ENCODE results near the gene BRICD5. TPM values are rescaled to one million over a fixed set of nuclear protein-coding genes. Genes with fewer than 3 reads are reported as not detected.
A peak's percentile ranks its signal among the peaks of the same experiment; 100 is the strongest.
"Not testable (repeated sequence)": the region's sequence is repeated elsewhere in the genome, so short reads cannot be mapped to it uniquely, and the experiment has no call there.

BRICD5 gene
- 12.2 TPM for polyA plus RNA-seq (2013, experiment 1 of 2)
- 11.9 TPM for polyA plus RNA-seq (2013, experiment 2 of 2)

DNA sequence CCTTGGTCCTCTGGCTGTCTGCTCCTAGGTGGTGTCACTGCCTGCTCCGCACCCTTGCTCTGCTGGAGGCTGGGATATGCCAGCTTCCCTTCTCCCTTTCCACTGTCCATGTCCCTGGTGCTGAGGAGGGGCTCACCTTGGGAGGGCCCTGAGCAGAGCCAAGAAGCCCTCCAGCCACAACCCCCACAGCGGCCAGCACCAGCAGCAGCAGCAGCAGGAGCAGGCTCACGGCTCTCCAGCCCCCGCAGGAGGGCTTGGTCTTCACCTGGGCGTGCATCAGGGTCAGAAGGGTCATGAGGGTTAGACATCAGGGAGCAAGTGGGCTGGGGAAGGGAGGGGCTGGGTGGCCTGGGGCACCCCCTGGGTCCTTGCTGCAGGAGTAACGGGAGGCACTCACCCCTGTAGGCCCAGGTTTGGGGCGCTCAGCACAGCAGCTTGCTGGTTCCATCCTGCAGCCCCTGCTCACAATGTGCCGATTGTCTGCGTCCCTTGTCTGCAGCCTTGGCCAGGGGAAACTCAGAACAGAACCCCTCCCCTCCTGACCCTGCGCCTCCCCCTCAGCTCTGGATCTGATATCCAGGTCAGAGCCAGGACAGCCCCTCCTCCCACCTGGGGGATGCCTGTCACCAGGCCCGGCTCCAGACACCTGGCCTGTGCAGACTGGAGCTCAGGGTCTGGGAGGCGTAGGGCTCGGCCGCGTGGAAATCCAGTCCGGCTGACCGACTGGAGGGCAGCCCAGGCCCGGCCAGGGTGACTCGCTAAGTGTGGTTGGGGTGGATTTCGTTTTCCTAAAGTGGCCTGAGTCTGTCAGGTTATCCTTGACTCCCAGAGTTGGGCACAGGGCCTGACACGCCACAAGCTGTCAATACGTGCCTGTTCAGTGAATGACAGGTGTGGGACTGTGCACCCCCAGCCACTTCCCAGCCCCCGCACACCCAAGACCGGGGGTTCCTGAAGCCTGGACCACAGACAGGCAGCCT, at the start of gene BRICD5:
TSS of gene BRICD5 (minus strand) at position 478 of the 980 bp plus-strand sequence. CDS start at position 448, 30 bp downstream.
- Histone ChIP-seq H3K4me1 (ENCODE audit: control insufficient read depth, insufficient read depth, low read length, poor library complexity, severe bottlenecking) (peaks cover 18% of the 10 kb centered on the region), H3K27ac (ENCODE audit: low read depth, low read length, severe bottlenecking) (peak within 1 kb of the TSS; percentile 36), H3K9me3 (ENCODE audit: control insufficient read depth, low read length) (no peaks in the 10 kb centered on the region), H3K4me3 (ENCODE audit: extremely low read depth, insufficient read depth, low read length, poor library complexity, severe bottlenecking) (no peak within 1 kb of the TSS), H3K36me3 (ENCODE audit: control insufficient read depth, insufficient read depth, low read length) (peaks cover 55% of the 10 kb centered on the region)
- 86 to 91% methylated on average over 14 to 21 of the region's 24 CpGs for WGBS, 2 experiments (ENCODE audit: insufficient coverage in 2 of 2)

GRCh38 chr16:2260250-2260649, 49.6 kb upstream of the BRICD5 start:
- Histone ChIP-seq H3K36me3 (ENCODE audit: control insufficient read depth, insufficient read depth, low read length) (peaks cover 98% of the 10 kb centered on the region), H3K27ac (ENCODE audit: low read depth, low read length, severe bottlenecking) (no peak overlapping the region), H3K9me3 (ENCODE audit: control insufficient read depth, low read length) (no peaks in the 10 kb centered on the region), H3K4me1 (ENCODE audit: control insufficient read depth, insufficient read depth, low read length, poor library complexity, severe bottlenecking) (no peaks in the 10 kb centered on the region), H3K4me3 (ENCODE audit: extremely low read depth, insufficient read depth, low read length, poor library complexity, severe bottlenecking) (no peak overlapping the region)
- 100% methylated on average over 4 of the region's 8 CpGs; no CpG with 5 or more reads in 1 of the 2 experiments for WGBS, 2 experiments (ENCODE audit: insufficient coverage in 2 of 2)

- not testable (repeated sequence) for H3K9me3 ChIP-seq (ENCODE audit: control insufficient read depth, low read length); H3K4me1 ChIP-seq (ENCODE audit: control insufficient read depth, insufficient read depth, low read length, poor library complexity, severe bottlenecking); H3K27ac ChIP-seq (ENCODE audit: low read depth, low read length, severe bottlenecking); H3K4me3 ChIP-seq (ENCODE audit: extremely low read depth, insufficient read depth, low read length, poor library complexity, severe bottlenecking)
- H3K36me3 ChIP-seq (ENCODE audit: control insufficient read depth, insufficient read depth, low read length): peaks cover 96% of the 10 kb centered on the region
- WGBS, 2 experiments (ENCODE audit: insufficient coverage in 2 of 2): 96 to 99% methylated on average over 6 to 7 of the region's 7 CpGs
Measured at GRCh38 chr16:2258530-2258929, 47.9 kb upstream of the BRICD5 start.

GRCh38 chr16:2257726-2258125, 47.1 kb upstream of the BRICD5 start:
- H3K9me3 ChIP-seq (ENCODE audit: control insufficient read depth, low read length): no peaks in the 10 kb centered on the region
- no peak overlapping the region for H3K27ac ChIP-seq (ENCODE audit: low read depth, low read length, severe bottlenecking)
- WGBS, 2 experiments (ENCODE audit: insufficient coverage in 2 of 2): 98 to 100% methylated on average over 4 to 5 of the region's 6 CpGs
- peaks cover 6% of the 10 kb centered on the region for H3K4me1 ChIP-seq (ENCODE audit: control insufficient read depth, insufficient read depth, low read length, poor library complexity, severe bottlenecking)
- H3K4me3 ChIP-seq (ENCODE audit: extremely low read depth, insufficient read depth, low read length, poor library complexity, severe bottlenecking): no peak overlapping the region
- H3K36me3 ChIP-seq (ENCODE audit: control insufficient read depth, insufficient read depth, low read length): peaks cover 96% of the 10 kb centered on the region

- H3K4me3 ChIP-seq (ENCODE audit: extremely low read depth, insufficient read depth, low read length, poor library complexity, severe bottlenecking): no peak overlapping the region
- 94 to 96% methylated on average over 11 to 12 of the region's 12 CpGs for WGBS, 2 experiments (ENCODE audit: insufficient coverage in 2 of 2)
- no peak overlapping the region for H3K27ac ChIP-seq (ENCODE audit: low read depth, low read length, severe bottlenecking)
- no peaks in the 10 kb centered on the region for H3K9me3 ChIP-seq (ENCODE audit: control insufficient read depth, low read length)
- H3K36me3 ChIP-seq (ENCODE audit: control insufficient read depth, insufficient read depth, low read length): peaks cover 91% of the 10 kb centered on the region
- peaks cover 13% of the 10 kb centered on the region for H3K4me1 ChIP-seq (ENCODE audit: control insufficient read depth, insufficient read depth, low read length, poor library complexity, severe bottlenecking)
Measured at GRCh38 chr16:2256531-2257140, 46.0 kb upstream of the BRICD5 start.

GRCh38 chr16:2253293-2253692, 42.6 kb upstream of the BRICD5 start:
- peaks cover 13% of the 10 kb centered on the region for H3K4me1 ChIP-seq (ENCODE audit: control insufficient read depth, insufficient read depth, low read length, poor library complexity, severe bottlenecking)
- peaks cover 67% of the 10 kb centered on the region for H3K36me3 ChIP-seq (ENCODE audit: control insufficient read depth, insufficient read depth, low read length)
- H3K27ac ChIP-seq (ENCODE audit: low read depth, low read length, severe bottlenecking): no peak overlapping the region
- 98% methylated on average over 7 to 8 of the region's 11 CpGs for WGBS, 2 experiments (ENCODE audit: insufficient coverage in 2 of 2)
- H3K4me3 ChIP-seq (ENCODE audit: extremely low read depth, insufficient read depth, low read length, poor library complexity, severe bottlenecking): no peak overlapping the region
- no peaks in the 10 kb centered on the region for H3K9me3 ChIP-seq (ENCODE audit: control insufficient read depth, low read length)

DNA sequence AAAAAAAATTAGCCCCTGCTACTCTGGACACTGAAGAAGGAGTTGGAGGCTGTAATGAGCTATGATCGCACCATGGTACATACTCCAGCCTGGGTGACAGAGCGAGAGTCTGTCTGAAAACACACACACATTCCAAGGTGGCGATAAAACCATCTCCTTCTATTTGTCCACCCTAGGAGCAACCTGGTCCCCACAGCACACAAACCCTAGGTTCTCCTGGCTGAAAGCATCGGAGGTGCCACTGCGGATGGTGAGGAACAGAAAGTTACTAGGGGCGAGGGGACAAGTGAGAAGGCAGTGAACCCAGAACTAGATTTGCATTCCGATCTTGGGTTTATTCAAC, 42.1 kb upstream of the BRICD5 start:
- Histone ChIP-seq H3K4me1 (ENCODE audit: control insufficient read depth, insufficient read depth, low read length, poor library complexity, severe bottlenecking) (peaks cover 13% of the 10 kb centered on the region), H3K9me3 (ENCODE audit: control insufficient read depth, low read length) (no peaks in the 10 kb centered on the region), H3K4me3 (ENCODE audit: extremely low read depth, insufficient read depth, low read length, poor library complexity, severe bottlenecking) (no peak overlapping the region), H3K27ac (ENCODE audit: low read depth, low read length, severe bottlenecking) (no peak overlapping the region), H3K36me3 (ENCODE audit: control insufficient read depth, insufficient read depth, low read length) (peaks cover 62% of the 10 kb centered on the region)
- WGBS, 2 experiments (ENCODE audit: insufficient coverage in 2 of 2): 92 to 100% methylated on average over 2 of the region's 7 CpGs

DNA sequence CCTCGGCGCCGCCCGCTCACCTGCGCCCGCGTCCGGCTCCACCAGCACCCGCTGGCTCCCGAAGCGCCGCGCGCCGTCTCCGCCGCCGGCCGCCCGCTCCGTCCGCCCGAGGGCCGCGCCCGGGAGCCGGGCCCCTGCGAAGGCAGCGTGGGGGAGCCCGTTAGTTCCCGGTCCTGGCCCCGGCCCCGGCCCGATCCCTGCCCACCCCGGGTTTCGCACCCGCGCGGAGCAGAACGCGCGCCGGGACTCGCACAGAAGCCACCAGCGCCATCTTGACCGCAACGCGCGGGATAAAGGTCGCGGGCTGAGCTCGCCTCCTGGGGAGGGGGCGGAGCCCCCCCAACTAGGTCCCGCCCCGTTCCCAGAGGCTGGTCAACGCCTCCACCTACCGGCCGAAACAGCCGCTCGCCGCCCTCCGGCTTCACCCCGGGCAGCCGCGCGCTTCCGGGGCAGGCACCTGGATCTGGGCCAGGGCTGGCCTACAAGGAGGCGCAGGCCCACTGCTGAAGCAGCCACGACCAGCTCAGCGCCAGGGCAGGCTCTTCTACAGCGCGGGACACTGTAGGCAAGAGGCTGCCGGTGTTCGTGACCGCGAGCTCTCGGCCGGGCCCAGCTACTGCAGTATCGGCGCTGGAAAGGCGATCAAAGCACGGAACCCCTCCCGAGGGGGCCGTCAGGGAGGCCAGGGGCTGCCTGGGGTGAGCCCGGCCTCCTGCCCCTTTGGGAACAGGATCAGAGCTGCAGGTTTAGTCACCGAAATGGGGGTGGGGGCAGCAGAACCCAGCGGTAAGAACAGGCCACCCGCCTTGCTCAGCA, 40.8 kb upstream of the BRICD5 start, which contains the start of gene ECI1:
TSS of gene ECI1 (minus strand) at position 292 of the 816 bp plus-strand sequence. CDS start at position 271, 21 bp downstream.
- H3K36me3 ChIP-seq (ENCODE audit: control insufficient read depth, insufficient read depth, low read length): peaks cover 54% of the 10 kb centered on the region
- peak within 1 kb of the TSS; percentile 46 for H3K4me3 ChIP-seq (ENCODE audit: extremely low read depth, insufficient read depth, low read length, poor library complexity, severe bottlenecking)
- H3K27ac ChIP-seq (ENCODE audit: low read depth, low read length, severe bottlenecking): peak within 1 kb of the TSS; percentile 89
- WGBS, 2 experiments (ENCODE audit: insufficient coverage in 2 of 2): 4 to 8% methylated on average over 36 to 67 of the region's 88 CpGs
- peaks cover 13% of the 10 kb centered on the region for H3K4me1 ChIP-seq (ENCODE audit: control insufficient read depth, insufficient read depth, low read length, poor library complexity, severe bottlenecking)
- H3K9me3 ChIP-seq (ENCODE audit: control insufficient read depth, low read length): no peaks in the 10 kb centered on the region

DNA sequence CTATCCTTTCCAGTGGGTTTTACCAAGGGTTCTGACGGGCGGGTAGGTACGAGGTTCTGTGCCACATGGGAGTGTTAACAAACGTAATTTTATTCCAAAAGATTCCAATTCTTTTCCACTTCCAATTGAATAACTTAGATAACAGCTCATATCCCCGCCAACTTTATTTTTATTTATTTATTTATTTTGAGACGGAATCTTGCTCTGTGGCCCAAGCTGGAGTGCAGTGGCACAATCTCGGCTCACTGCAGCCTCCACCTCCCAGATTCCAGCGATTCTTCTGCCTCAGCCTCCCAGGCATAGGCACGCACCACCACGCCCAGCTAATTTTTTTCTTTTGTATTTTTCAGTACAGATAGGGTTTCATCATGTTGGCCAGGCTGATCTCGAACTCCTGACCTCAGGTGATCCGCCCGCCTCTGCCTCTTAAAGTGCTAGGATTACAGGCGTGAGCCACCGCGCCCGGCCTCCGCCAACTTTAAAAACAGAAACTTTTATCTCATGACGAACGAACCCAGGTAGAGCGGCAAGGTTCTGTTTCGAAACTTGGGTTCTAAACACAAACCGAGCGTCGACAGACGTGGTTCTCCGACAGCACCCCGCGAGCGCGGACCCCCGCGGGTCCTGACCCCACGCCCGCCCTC, 40.1 kb upstream of the BRICD5 start:
- peak overlapping the region; percentile 89 for H3K27ac ChIP-seq (ENCODE audit: low read depth, low read length, severe bottlenecking)
- H3K4me3 ChIP-seq (ENCODE audit: extremely low read depth, insufficient read depth, low read length, poor library complexity, severe bottlenecking): peak overlapping the region; percentile 46
- 6 to 11% methylated on average over 24 to 33 of the region's 35 CpGs for WGBS, 2 experiments (ENCODE audit: insufficient coverage in 2 of 2)
- peaks cover 13% of the 10 kb centered on the region for H3K4me1 ChIP-seq (ENCODE audit: control insufficient read depth, insufficient read depth, low read length, poor library complexity, severe bottlenecking)
- no peaks in the 10 kb centered on the region for H3K9me3 ChIP-seq (ENCODE audit: control insufficient read depth, low read length)
- peaks cover 54% of the 10 kb centered on the region for H3K36me3 ChIP-seq (ENCODE audit: control insufficient read depth, insufficient read depth, low read length)

All from mesodermal cell (in vitro differentiated cells).